C4-2B (cell line): ENCODE results near the gene GHDC.

Experiments used
- CTCF ChIP-seq: fragments of 450-650 bp; conservative IDR thresholded peaks from 2 replicates; pipeline ENCODE4 v1.5.1; 2017; ENCODE audit warnings: mild to moderate bottlenecking
- ZFX ChIP-seq: fragments of 450-650 bp; IDR thresholded peaks from 2 replicates; pipeline ENCODE4 v1.6.1; 2017

- no peak for TF ChIP-seq CTCF
- TF ChIP-seq ZFX: no peak
Measured at GRCh38 chr17:42202159-42202558, 7.9 kb upstream of the GHDC start.
